ENCODE measurements around the gene JAGN1. TPM values are rescaled to one million over a fixed set of nuclear protein-coding genes. Genes with fewer than 3 reads are reported as not detected.

JAGN1 gene
- total RNA-seq, 1 donor from 2014 or later: 15.9 TPM

- no peak for FAIRE-seq
- DNase-seq (ENCODE audit: low spot score in 2 of 2): no peak
Observed at GRCh38 chr3:9942934-9943690, 52.7 kb downstream of the JAGN1 start.

Small RNA genes lying within 50 kb of the gene (small RNA-seq; reads per million reads assigned to genes)
- not detected for gene RNU6-882P

Other genes with a start within 250 kb of the JAGN1 start
- 20.8 TPM for gene MTMR14, start 241.1 kb upstream of the JAGN1 start, total RNA-seq
- 0.41 TPM for gene CPNE9, start 186.8 kb upstream of the JAGN1 start, total RNA-seq
- 16.3 TPM for gene BRPF1, start 158.9 kb upstream of the JAGN1 start, total RNA-seq
- 98.6 TPM for gene OGG1, start 140.7 kb upstream of the JAGN1 start, total RNA-seq
- 69.7 TPM for gene CAMK1, start 120.7 kb upstream of the JAGN1 start, total RNA-seq
- 33.0 TPM for gene TADA3, start 98.1 kb upstream of the JAGN1 start, total RNA-seq
- gene ARPC4, start 97.5 kb upstream of the JAGN1 start, total RNA-seq: 181 TPM
- 17.1 TPM for gene TTLL3, start 80.3 kb upstream of the JAGN1 start, total RNA-seq
- gene RPUSD3, start 46.6 kb upstream of the JAGN1 start, total RNA-seq: 13.9 TPM
- gene CIDEC, start 10.4 kb upstream of the JAGN1 start, total RNA-seq: not detected
- gene IL17RE, start 12.2 kb downstream of the JAGN1 start, total RNA-seq: under 0.01 TPM
- gene IL17RC, start 26.5 kb downstream of the JAGN1 start, total RNA-seq: 2.4 TPM
- 15.5 TPM for gene CRELD1, start 43.2 kb downstream of the JAGN1 start, total RNA-seq
- 4.1 TPM for gene PRRT3, start 61.8 kb downstream of the JAGN1 start, total RNA-seq
- gene EMC3, start 96.2 kb downstream of the JAGN1 start, total RNA-seq: 33.0 TPM
- gene FANCD2, start 135.8 kb downstream of the JAGN1 start, total RNA-seq: 6.1 TPM
- gene FANCD2OS, start 217.6 kb downstream of the JAGN1 start, total RNA-seq: not detected
- gene BRK1, start 225.1 kb downstream of the JAGN1 start, total RNA-seq: 92.9 TPM